Astrocyte (in vitro differentiated cells and primary cell): ENCODE results near the gene UNC5C. TPM values are rescaled to one million over a fixed set of nuclear protein-coding genes. Genes with fewer than 3 reads are reported as not detected.

Experiments used
- DNase-seq: peaks from one replicate; pipeline ENCODE4 v3.0.0-alpha.2; 2010; ENCODE audit warnings: low read depth
- FAIRE-seq: peaks from 2 replicates; lab custom pipeline; 2011; peaks lifted over from hg19 to GRCh38; lab: Jason Lieb, UNC
- H2AFZ ChIP-seq: 2 replicates; pipeline ENCODE4 v1.6.0; 2012; ENCODE audit warnings: low read depth, low read length, inconsistent platforms
- H3K27ac ChIP-seq: 2 replicates; pipeline ENCODE4 v1.5.1; 2011; ENCODE audit warnings: low read depth, low read length, inconsistent platforms
- H3K27me3 ChIP-seq: 2 replicates; pipeline ENCODE4 v1.6.0; 2011; ENCODE audit warnings: low read length, inconsistent platforms; ENCODE audit not compliant: insufficient read depth
- H3K36me3 ChIP-seq: 2 replicates; pipeline ENCODE4 v1.5.1; 2011; ENCODE audit warnings: low read length, inconsistent platforms; ENCODE audit not compliant: insufficient read depth
- H3K4me1 ChIP-seq: 2 replicates; pipeline ENCODE4 v1.5.1; 2011; ENCODE audit warnings: low read length, inconsistent platforms; ENCODE audit not compliant: insufficient read depth
- H3K4me2 ChIP-seq: 2 replicates; pipeline ENCODE4 v1.6.0; 2012; ENCODE audit warnings: low read length, inconsistent platforms
- H3K4me3 ChIP-seq: 2 replicates; pipeline ENCODE4 v1.5.1; 2011; ENCODE audit warnings: low read depth, mild to moderate bottlenecking, low read length, inconsistent platforms; ENCODE audit not compliant: insufficient read depth
- H3K79me2 ChIP-seq: 2 replicates; pipeline ENCODE4 v1.6.0; 2012; ENCODE audit warnings: mild to moderate bottlenecking, low read length, inconsistent platforms; ENCODE audit not compliant: insufficient read depth
- H3K9ac ChIP-seq: 2 replicates; pipeline ENCODE4 v1.6.0; 2012; ENCODE audit warnings: mild to moderate bottlenecking, low read length, inconsistent platforms
- H3K9me3 ChIP-seq: 2 replicates; pipeline ENCODE4 v1.5.1; 2012; ENCODE audit warnings: low read depth, mild to moderate bottlenecking, low read length, inconsistent platforms; ENCODE audit not compliant: insufficient read depth
- H4K20me1 ChIP-seq: 2 replicates; pipeline ENCODE4 v1.6.0; 2012; ENCODE audit warnings: low read length, inconsistent platforms; ENCODE audit not compliant: insufficient read depth
- H3K27ac Mint-ChIP-seq: one replicate; pipeline ENCODE4 v1.8.0; 2021; ENCODE audit warnings: mild to moderate bottlenecking, mixed read lengths; ENCODE audit not compliant: unreplicated experiment
- H3K27me3 Mint-ChIP-seq: one replicate; pipeline ENCODE4 v1.8.0; 2021; ENCODE audit warnings: low read depth, mixed read lengths; ENCODE audit not compliant: unreplicated experiment
- H3K36me3 Mint-ChIP-seq: one replicate; pipeline ENCODE4 v1.8.0; 2021; ENCODE audit warnings: low read depth, mixed read lengths; ENCODE audit not compliant: unreplicated experiment
- H3K4me1 Mint-ChIP-seq: one replicate; pipeline ENCODE4 v1.8.0; 2021; ENCODE audit warnings: low read depth, mixed read lengths; ENCODE audit not compliant: unreplicated experiment
- H3K4me3 Mint-ChIP-seq: one replicate; pipeline ENCODE4 v1.8.0; 2021; ENCODE audit warnings: mild to moderate bottlenecking, moderate library complexity, mixed read lengths; ENCODE audit not compliant: unreplicated experiment
- H3K9me3 Mint-ChIP-seq: one replicate; pipeline ENCODE4 v1.8.0; 2021; ENCODE audit warnings: mild to moderate bottlenecking, mixed read lengths; ENCODE audit not compliant: unreplicated experiment
- CTCF ChIP-seq: IDR thresholded peaks from 2 replicates; pipeline ENCODE4 v1.5.1; 2011; ENCODE audit warnings: low read depth, mild to moderate bottlenecking, inconsistent platforms, low read length, moderate library complexity; ENCODE audit not compliant: insufficient read depth
- EZH2 ChIP-seq: IDR thresholded peaks from 2 replicates; pipeline ENCODE4 v1.6.1; 2012; ENCODE audit warnings: mild to moderate bottlenecking, low read length, inconsistent platforms; ENCODE audit not compliant: insufficient read depth
- total RNA-seq: library from RNA; stranded (reverse); gene quantifications from 2 replicates; pipeline ENCODE4 v1.2.1, GENCODE V29; 2021

The UNC5C gene
- total RNA-seq, 1 donor from 2014 or later: 3.1 TPM

DNA sequence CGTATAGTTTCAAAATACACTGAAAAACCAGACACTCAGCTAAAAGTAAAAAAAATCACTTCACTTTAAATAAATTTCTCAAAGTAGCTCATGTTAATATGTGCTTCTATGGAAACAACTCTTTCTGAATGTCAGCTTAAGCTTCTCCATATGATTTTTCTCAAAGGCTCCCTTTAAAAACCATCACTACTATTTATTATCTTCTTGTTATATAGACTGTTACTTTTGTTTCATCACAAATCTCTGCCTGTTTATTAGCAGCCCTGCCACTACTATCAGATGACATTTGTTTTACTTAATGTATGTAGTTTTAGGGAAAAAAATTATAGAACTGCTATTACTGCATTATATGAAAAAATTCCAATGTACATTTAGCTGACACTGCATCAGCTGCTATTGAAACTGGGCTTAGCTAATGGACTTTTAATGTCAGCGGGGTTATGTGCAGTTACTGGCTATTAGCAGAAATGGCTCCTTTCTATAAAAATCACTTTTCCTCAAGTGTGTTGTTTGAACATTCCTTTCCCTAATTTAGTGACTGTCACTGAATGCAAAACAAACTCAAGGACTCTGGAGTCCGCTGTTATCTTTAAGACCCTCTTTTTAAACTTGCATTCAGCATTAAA, 10.8 kb downstream of the UNC5C start:
- no peaks in the 10 kb centered on the region for H3K27me3 Mint-ChIP-seq
- no peaks in the 10 kb centered on the region for H3K9me3 ChIP-seq
- FAIRE-seq (no peak), DNase-seq (no peak)
- no peaks in the 10 kb centered on the region for H3K79me2 ChIP-seq
- no peaks in the 10 kb centered on the region for H3K4me1 ChIP-seq
- no peak overlapping the region for H3K4me2 ChIP-seq
- no peaks in the 10 kb centered on the region for H4K20me1 ChIP-seq
- H3K9me3 Mint-ChIP-seq: no peaks in the 10 kb centered on the region
- H3K4me3 ChIP-seq: no peak overlapping the region
- H3K27ac ChIP-seq: no peak overlapping the region
- H3K27me3 ChIP-seq: no peaks in the 10 kb centered on the region
- H3K9ac ChIP-seq: no peak overlapping the region
- no peak overlapping the region for H3K4me3 Mint-ChIP-seq
- TF ChIP-seq CTCF (no peak), EZH2 (no peak)
- no peaks in the 10 kb centered on the region for H3K36me3 ChIP-seq
- no peak overlapping the region for H3K27ac Mint-ChIP-seq
- peaks cover 7% of the 10 kb centered on the region for H3K4me1 Mint-ChIP-seq
- no peak overlapping the region for H2AFZ ChIP-seq
- no peaks in the 10 kb centered on the region for H3K36me3 Mint-ChIP-seq

- no peak overlapping the region for H2AFZ ChIP-seq
- no peaks in the 10 kb centered on the region for H3K36me3 Mint-ChIP-seq
- no peak for FAIRE-seq
- H3K4me3 Mint-ChIP-seq: no peak overlapping the region
- no peaks in the 10 kb centered on the region for H4K20me1 ChIP-seq
- H3K9ac ChIP-seq: no peak overlapping the region
- no peaks in the 10 kb centered on the region for H3K27me3 ChIP-seq
- H3K27me3 Mint-ChIP-seq: no peaks in the 10 kb centered on the region
- TF ChIP-seq EZH2 (no peak), CTCF (no peak)
- peak; percentile 36 for DNase-seq
- no peak overlapping the region for H3K4me3 ChIP-seq
- H3K4me1 ChIP-seq: no peaks in the 10 kb centered on the region
- no peak overlapping the region for H3K27ac ChIP-seq
- no peaks in the 10 kb centered on the region for H3K36me3 ChIP-seq
- H3K27ac Mint-ChIP-seq: no peak overlapping the region
- H3K9me3 Mint-ChIP-seq: no peaks in the 10 kb centered on the region
- H3K4me1 Mint-ChIP-seq: peaks cover 7% of the 10 kb centered on the region
- H3K79me2 ChIP-seq: no peaks in the 10 kb centered on the region
- H3K4me2 ChIP-seq: no peak overlapping the region
- H3K9me3 ChIP-seq: no peaks in the 10 kb centered on the region
Measured at GRCh38 chr4:95537191-95537590, 11.6 kb downstream of the UNC5C start.

DNA sequence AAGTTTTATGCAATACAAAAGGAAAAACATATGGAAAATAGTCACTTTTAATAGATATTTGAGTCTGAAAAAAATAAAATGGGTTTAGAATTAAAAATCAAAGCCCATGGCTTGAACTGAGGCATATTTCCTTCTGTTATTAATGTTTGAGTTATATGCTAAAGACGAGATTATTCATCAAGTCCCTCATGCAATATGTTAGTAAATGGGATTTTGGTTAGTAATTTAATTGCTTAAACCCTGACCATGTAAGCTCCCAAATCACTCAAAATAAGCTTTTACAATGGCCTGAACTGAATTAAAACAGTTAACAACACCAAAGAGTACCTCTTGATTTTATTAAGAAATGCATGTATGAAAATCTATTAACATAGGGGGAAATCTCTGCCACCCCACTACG, 12.1 kb downstream of the UNC5C start:
- no peaks in the 10 kb centered on the region for H3K36me3 ChIP-seq
- H3K79me2 ChIP-seq: no peaks in the 10 kb centered on the region
- no peak overlapping the region for H2AFZ ChIP-seq
- TF ChIP-seq EZH2: no peak
- TF ChIP-seq CTCF: no peak
- H3K4me2 ChIP-seq: no peak overlapping the region
- no peak overlapping the region for H3K9ac ChIP-seq
- H3K4me3 Mint-ChIP-seq: no peak overlapping the region
- no peaks in the 10 kb centered on the region for H3K9me3 ChIP-seq
- H3K4me1 Mint-ChIP-seq: peaks cover 7% of the 10 kb centered on the region
- DNase-seq: no peak
- no peaks in the 10 kb centered on the region for H3K27me3 Mint-ChIP-seq
- no peaks in the 10 kb centered on the region for H4K20me1 ChIP-seq
- no peak overlapping the region for H3K27ac ChIP-seq
- H3K9me3 Mint-ChIP-seq: no peaks in the 10 kb centered on the region
- FAIRE-seq: no peak
- H3K4me3 ChIP-seq: no peak overlapping the region
- no peaks in the 10 kb centered on the region for H3K36me3 Mint-ChIP-seq
- H3K4me1 ChIP-seq: no peaks in the 10 kb centered on the region
- no peaks in the 10 kb centered on the region for H3K27me3 ChIP-seq
- H3K27ac Mint-ChIP-seq: no peak overlapping the region
